Activated CD4-positive, alpha-beta T cell treated with anti-CD3 and anti-CD28 coated beads for 24 hours (primary cell): ENCODE measurements around the gene OR13C8.

ENCODE experiments used
- DNase-seq, 2 donors: peaks; one replicate each; pipeline ENCODE4 v3.0.0-alpha.2; 2020; ENCODE audit warnings: low read depth in 2 of 2

Gene OR13C8

GRCh38 chr9:104611213-104611612 is 42.2 kb downstream of the OR13C8 start:
- no peak for DNase-seq

GRCh38 chr9:104617418-104617817 is 48.5 kb downstream of the OR13C8 start:
- DNase-seq: no peak

DNA sequence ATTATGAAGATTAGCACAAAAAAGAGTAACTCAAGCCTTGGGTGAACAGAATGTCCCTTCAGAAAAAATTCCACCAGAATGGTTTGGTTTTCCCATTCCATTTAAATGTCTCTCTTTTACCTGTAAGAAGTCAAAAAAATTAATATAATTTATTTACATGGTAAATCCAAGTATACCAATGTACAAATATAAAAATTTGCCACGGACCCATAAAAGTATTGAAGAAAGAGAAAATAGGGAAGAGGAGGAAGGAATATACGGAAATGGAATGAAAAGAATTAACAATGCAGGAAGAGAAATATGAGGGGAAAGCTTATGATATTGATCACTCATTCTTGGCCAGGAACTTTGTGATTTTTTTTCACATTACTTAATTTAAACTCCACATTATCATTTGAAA is 49.1 kb downstream of the OR13C8 start, which contains the start of gene OR13C9:
TSS of gene OR13C9 (minus strand) at position 101 of the 400 bp plus-strand sequence. CDS start at position 101, 0 bp downstream.
- DNase-seq: no peak
